Measurements from ENCODE around the gene CNTROB.

The CNTROB gene

GRCh38 chr17:7886227-7887037 is 45.6 kb upstream of the CNTROB start:
- peak overlapping the region; percentile 64 for H3K4me3 ChIP-seq (ENCODE audit: low read depth, low read length)
- TF ChIP-seq MAX (IDR thresholded peaks at IDR 0.05; ENCODE audit: low read depth, low read length) (no peak), CTCF (IDR thresholded peaks at IDR 0.05; ENCODE audit: low read depth, low read length) (no peak), MYC (IDR thresholded peaks at IDR 0.05; ENCODE audit: low read depth, low read length) (no peak), POLR2A (IDR thresholded peaks at IDR 0.05; ENCODE audit: extremely low read depth, insufficient read length) (no peak)
- DNase-seq (ENCODE audit: low read depth) = peak; percentile 45

GRCh38 chr17:7887038-7887481 is 44.9 kb upstream of the CNTROB start:
- peak overlapping the region; percentile 64 for H3K4me3 ChIP-seq (ENCODE audit: low read depth, low read length)
- no peak for DNase-seq (ENCODE audit: low read depth)
- TF ChIP-seq MAX (IDR thresholded peaks at IDR 0.05; ENCODE audit: low read depth, low read length) (no peak), CTCF (IDR thresholded peaks at IDR 0.05; ENCODE audit: low read depth, low read length) (no peak), MYC (IDR thresholded peaks at IDR 0.05; ENCODE audit: low read depth, low read length) (no peak), POLR2A (IDR thresholded peaks at IDR 0.05; ENCODE audit: extremely low read depth, insufficient read length) (no peak)

- DNase-seq (ENCODE audit: low read depth) = peak; percentile 87
Measured at GRCh38 chr17:7887482-7888183, 44.4 kb upstream of the CNTROB start.

GRCh38 chr17:7888184-7888920 is 43.7 kb upstream of the CNTROB start, which contains the start of gene CHD3:
Gene CHD3 (plus strand): TSS chr17:7888789. CDS start chr17:7889001, 212 bp downstream.
- H3K4me3 ChIP-seq (ENCODE audit: low read depth, low read length) = peak within 1 kb of the TSS; percentile 73
- no peak for TF ChIP-seq MYC (IDR thresholded peaks at IDR 0.05; ENCODE audit: low read depth, low read length)
- no peak for DNase-seq (ENCODE audit: low read depth)

More at GRCh38 chr17:7887482-7888183, 44.4 kb upstream of the CNTROB start:
- TF ChIP-seq CTCF (IDR thresholded peaks at IDR 0.05; ENCODE audit: low read depth, low read length) (no peak), MAX (IDR thresholded peaks at IDR 0.05; ENCODE audit: low read depth, low read length) (no peak), POLR2A (IDR thresholded peaks at IDR 0.05; ENCODE audit: extremely low read depth, insufficient read length) (no peak), MYC (IDR thresholded peaks at IDR 0.05; ENCODE audit: low read depth, low read length) (no peak; the same call in 1 of the 2 replicates)
- H3K4me3 ChIP-seq (ENCODE audit: low read depth, low read length) = peak overlapping the region; percentile 73

- no peak for DNase-seq (ENCODE audit: low read depth)
- no peak overlapping the region for H3K4me3 ChIP-seq (ENCODE audit: low read depth, low read length)
- TF ChIP-seq MYC (IDR thresholded peaks at IDR 0.05; ENCODE audit: low read depth, low read length) (no peak), CTCF (IDR thresholded peaks at IDR 0.05; ENCODE audit: low read depth, low read length) (no peak), MAX (IDR thresholded peaks at IDR 0.05; ENCODE audit: low read depth, low read length) (no peak), POLR2A (IDR thresholded peaks at IDR 0.05; ENCODE audit: extremely low read depth, insufficient read length) (no peak)
Measured at GRCh38 chr17:7889166-7889955, 42.6 kb upstream of the CNTROB start.
